ENCODE measurements around the gene DVL2. TPM values are rescaled to one million over a fixed set of nuclear protein-coding genes. Genes with fewer than 3 reads are reported as not detected.

The DVL2 gene
- total RNA-seq, 1 donor from 2014 or later = 99.7 TPM

DNA sequence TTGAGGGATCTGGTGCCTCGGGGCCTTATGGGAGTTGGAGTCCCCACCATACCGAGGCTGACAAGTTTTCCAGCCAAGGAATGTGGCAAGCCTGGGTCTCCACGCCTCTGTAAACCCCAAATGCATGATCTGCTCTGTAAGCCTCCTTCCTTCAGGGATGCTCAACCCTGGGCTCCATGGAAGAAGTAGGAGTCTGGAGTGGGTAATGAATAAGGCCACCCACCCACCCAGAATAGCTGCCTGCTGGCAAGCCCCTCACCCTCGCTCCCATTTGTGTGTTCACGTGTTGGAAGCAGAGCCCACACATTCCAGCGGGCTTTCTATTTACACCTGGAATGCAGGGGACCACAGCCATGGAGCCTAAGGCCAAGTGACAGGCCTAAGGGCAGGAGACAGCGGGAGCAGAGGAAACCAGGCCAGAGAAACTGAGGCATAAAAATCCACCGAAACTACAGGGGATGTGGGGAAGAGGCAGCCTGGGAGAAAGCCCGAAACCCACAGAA lies 19.1 kb downstream of the DVL2 start:
- TF ChIP-seq, protein P1, sequence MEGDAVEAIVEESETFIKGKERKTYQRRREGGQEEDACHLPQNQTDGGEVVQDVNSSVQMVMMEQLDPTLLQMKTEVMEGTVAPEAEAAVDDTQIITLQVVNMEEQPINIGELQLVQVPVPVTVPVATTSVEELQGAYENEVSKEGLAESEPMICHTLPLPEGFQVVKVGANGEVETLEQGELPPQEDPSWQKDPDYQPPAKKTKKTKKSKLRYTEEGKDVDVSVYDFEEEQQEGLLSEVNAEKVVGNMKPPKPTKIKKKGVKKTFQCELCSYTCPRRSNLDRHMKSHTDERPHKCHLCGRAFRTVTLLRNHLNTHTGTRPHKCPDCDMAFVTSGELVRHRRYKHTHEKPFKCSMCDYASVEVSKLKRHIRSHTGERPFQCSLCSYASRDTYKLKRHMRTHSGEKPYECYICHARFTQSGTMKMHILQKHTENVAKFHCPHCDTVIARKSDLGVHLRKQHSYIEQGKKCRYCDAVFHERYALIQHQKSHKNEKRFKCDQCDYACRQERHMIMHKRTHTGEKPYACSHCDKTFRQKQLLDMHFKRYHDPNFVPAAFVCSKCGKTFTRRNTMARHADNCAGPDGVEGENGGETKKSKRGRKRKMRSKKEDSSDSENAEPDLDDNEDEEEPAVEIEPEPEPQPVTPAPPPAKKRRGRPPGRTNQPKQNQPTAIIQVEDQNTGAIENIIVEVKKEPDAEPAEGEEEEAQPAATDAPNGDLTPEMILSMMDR (IDR thresholded peaks at IDR 0.05) = no peak
- no peak for DNase-seq (ENCODE audit: extremely low spot score, unreplicated experiment)
- Mint-ChIP-seq H3K4me1 (ENCODE audit: unreplicated experiment) (peaks cover 58% of the 10 kb centered on the region), H3K27ac (ENCODE audit: unreplicated experiment) (peak overlapping the region; percentile 98), H3K9me3 (ENCODE audit: unreplicated experiment) (no peaks in the 10 kb centered on the region), H3K36me3 (ENCODE audit: unreplicated experiment) (peaks cover under 1% of the 10 kb centered on the region), H3K27me3 (ENCODE audit: unreplicated experiment) (no peaks in the 10 kb centered on the region), H3K4me3 (ENCODE audit: unreplicated experiment) (peak overlapping the region; percentile 92)

GRCh38 chr17:7214300-7215135 lies 19.8 kb downstream of the DVL2 start:
- Mint-ChIP-seq H3K9me3 (ENCODE audit: unreplicated experiment) (no peaks in the 10 kb centered on the region), H3K4me3 (ENCODE audit: unreplicated experiment) (peak overlapping the region; percentile 92), H3K4me1 (ENCODE audit: unreplicated experiment) (peaks cover 56% of the 10 kb centered on the region), H3K27ac (ENCODE audit: unreplicated experiment) (peak overlapping the region; percentile 98), H3K36me3 (ENCODE audit: unreplicated experiment) (peaks cover 1% of the 10 kb centered on the region), H3K27me3 (ENCODE audit: unreplicated experiment) (no peaks in the 10 kb centered on the region)
- peak; percentile 99 for DNase-seq (ENCODE audit: extremely low spot score, unreplicated experiment)
- TF ChIP-seq, protein P1 (IDR thresholded peaks at IDR 0.05) = peak; percentile 64

DNA sequence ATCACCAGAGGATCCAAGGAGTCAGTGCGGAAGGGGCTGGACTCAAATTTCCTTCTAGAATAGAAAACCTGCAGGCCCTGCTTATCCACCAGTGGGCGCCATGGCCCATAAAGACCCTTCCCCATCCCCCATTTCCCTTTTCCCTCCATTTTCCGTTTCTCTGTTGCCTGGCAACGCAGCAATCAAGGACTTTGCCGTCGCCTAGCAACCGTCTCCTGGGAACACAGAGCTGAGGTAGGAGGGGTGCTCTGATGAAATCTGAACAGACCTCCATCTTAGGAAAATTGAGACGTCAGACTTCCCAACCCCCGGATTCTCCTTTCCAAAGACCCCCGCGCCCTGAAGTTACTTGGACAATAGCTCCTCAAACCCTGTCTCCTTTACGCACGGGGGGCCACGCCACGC lies 20.4 kb downstream of the DVL2 start:
- H3K27ac Mint-ChIP-seq (ENCODE audit: unreplicated experiment) = peak overlapping the region; percentile 98
- peak overlapping the region; percentile 92 for H3K4me3 Mint-ChIP-seq (ENCODE audit: unreplicated experiment)
- TF ChIP-seq, protein P1 (IDR thresholded peaks at IDR 0.05) = peak; percentile 60
- H3K9me3 Mint-ChIP-seq (ENCODE audit: unreplicated experiment) = no peaks in the 10 kb centered on the region
- H3K36me3 Mint-ChIP-seq (ENCODE audit: unreplicated experiment) = peaks cover 1% of the 10 kb centered on the region
- no peaks in the 10 kb centered on the region for H3K27me3 Mint-ChIP-seq (ENCODE audit: unreplicated experiment)
- peaks cover 52% of the 10 kb centered on the region for H3K4me1 Mint-ChIP-seq (ENCODE audit: unreplicated experiment)
- no peak for DNase-seq (ENCODE audit: extremely low spot score, unreplicated experiment)

DNA sequence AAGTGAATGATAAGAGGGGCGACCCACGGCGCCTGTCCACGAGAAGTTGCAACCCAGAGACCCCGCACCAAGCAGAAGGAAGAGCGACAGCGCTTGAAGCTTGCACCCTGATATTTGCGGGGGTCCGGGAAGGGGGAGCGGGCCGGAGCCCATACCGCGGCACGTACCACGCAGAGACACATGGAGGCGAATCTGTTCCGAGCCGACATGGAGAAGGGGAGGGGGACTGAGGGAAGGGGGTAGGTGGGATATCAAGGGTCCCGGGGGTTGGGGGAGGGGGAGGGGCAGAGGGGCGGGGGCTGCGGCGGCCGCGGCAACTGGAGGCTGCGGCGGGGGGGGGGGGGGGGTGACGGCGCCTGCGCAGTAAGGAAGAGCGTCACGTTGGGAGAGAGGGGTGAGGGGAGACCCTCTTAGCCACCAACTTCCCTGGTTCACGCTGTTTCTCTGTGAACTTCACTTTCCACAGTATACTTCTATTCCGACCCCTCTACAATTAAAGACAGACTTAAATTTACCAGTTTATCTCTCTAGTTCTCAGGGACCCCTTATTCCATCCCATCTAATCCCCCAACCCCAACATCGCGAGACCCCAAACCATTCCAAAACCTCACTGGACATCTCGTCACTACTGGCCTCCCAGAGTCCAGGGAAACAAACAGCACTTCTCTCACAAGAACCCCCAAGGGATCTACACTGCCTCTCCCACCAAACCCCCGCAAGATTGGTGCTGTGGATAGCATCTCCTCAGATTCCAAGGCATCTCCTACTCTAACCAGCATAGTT lies 22.6 kb downstream of the DVL2 start:
- peaks cover 38% of the 10 kb centered on the region for H3K4me1 Mint-ChIP-seq (ENCODE audit: unreplicated experiment)
- H3K4me3 Mint-ChIP-seq (ENCODE audit: unreplicated experiment) = no peak overlapping the region
- H3K36me3 Mint-ChIP-seq (ENCODE audit: unreplicated experiment) = peaks cover 1% of the 10 kb centered on the region
- H3K9me3 Mint-ChIP-seq (ENCODE audit: unreplicated experiment) = no peaks in the 10 kb centered on the region
- H3K27me3 Mint-ChIP-seq (ENCODE audit: unreplicated experiment) = no peaks in the 10 kb centered on the region
- H3K27ac Mint-ChIP-seq (ENCODE audit: unreplicated experiment) = no peak overlapping the region
- no peak for DNase-seq (ENCODE audit: extremely low spot score, unreplicated experiment)
- TF ChIP-seq, protein P1 (IDR thresholded peaks at IDR 0.05) = no peak

Measured in osteocyte (in vitro differentiated cells).